OCI-LY1 (cell line): Measurements from ENCODE around the gene RNF11.
"Not testable (repeated sequence)": the region's sequence is repeated elsewhere in the genome, so short reads cannot be mapped to it uniquely, and the experiment has no call there.

ENCODE experiments used
- CTCF ChIP-seq: fragments of 200-600 bp; sonication (generic), shearing (Covaris generic); IDR thresholded peaks from 2 replicates; pipeline ENCODE4 v1.5.1; 2017; ENCODE audit warnings: mild to moderate bottlenecking, antibody characterized with exemption, low read length, moderate library complexity, mixed read lengths
- EZH2 ChIP-seq: fragments of 200-600 bp; sonication (generic), shearing (Covaris generic); IDR thresholded peaks from 2 replicates; pipeline ENCODE4 v1.8.0; 2017; ENCODE audit warnings: borderline replicate concordance, mixed run types, mild to moderate bottlenecking, antibody characterized with exemption, low read length, moderate library complexity, mixed read lengths

- TF ChIP-seq CTCF, EZH2: not testable (repeated sequence)
Measured at GRCh38 chr1:51251165-51251564, 15.1 kb downstream of the RNF11 start.
